ENCODE data around the gene EN2.

- TF ChIP-seq CTCF (IDR thresholded peaks at IDR 0.05) (no peak), EZH2 (IDR thresholded peaks at IDR 0.05; ENCODE audit: borderline replicate concordance, insufficient read depth, low read depth, low read length, poor library complexity, severe bottlenecking) (no peak)
Observed at GRCh38 chr7:155486783-155487508, 29.0 kb downstream of the EN2 start.
